HG03520 (cell line): ENCODE data around the gene ITGB3BP.
"Not testable (repeated sequence)": the region's sequence is repeated elsewhere in the genome, so short reads cannot be mapped to it uniquely, and the experiment has no call there.

Experiments
- ATAC-seq: cut with Tn5 transposase; IDR thresholded peaks from one replicate; pipeline ENCODE4 v1.9.1; 2021; ENCODE audit warnings: mild to moderate bottlenecking, moderate library complexity; ENCODE audit not compliant: unreplicated experiment

The ITGB3BP gene

GRCh38 chr1:63522891-63523728 lies at the start of gene ITGB3BP, which contains the start of gene EFCAB7:
Gene ITGB3BP, minus strand, starts transcription at chr1:63523225. Its CDS starts 92 bp downstream, at chr1:63523133.
Gene EFCAB7, plus strand, starts transcription at chr1:63523525. Its CDS starts 2,048 bp downstream, at chr1:63525573.
- ATAC-seq = peak; percentile 83

GRCh38 chr1:63572686-63573085 lies 49.7 kb upstream of the ITGB3BP start:
- not testable (repeated sequence) for ATAC-seq

- ATAC-seq = no peak
These were observed 46.8 kb upstream of the ITGB3BP start for GRCh38 chr1:63569640-63570316.

- no peak for ATAC-seq
These were observed 46.0 kb upstream of the ITGB3BP start for GRCh38 chr1:63569068-63569467.

- no peak for ATAC-seq
These were observed 40.7 kb upstream of the ITGB3BP start for GRCh38 chr1:63563745-63564144.

- ATAC-seq = no peak
These were observed 36.3 kb upstream of the ITGB3BP start for GRCh38 chr1:63559357-63559756.

- no peak for ATAC-seq
These were observed 34.5 kb upstream of the ITGB3BP start for GRCh38 chr1:63557365-63557987.

GRCh38 chr1:63555480-63555879 lies 32.5 kb upstream of the ITGB3BP start:
- no peak for ATAC-seq

- ATAC-seq = no peak
These were observed 25.9 kb upstream of the ITGB3BP start for GRCh38 chr1:63548877-63549276.

- ATAC-seq = no peak
These were observed 25.3 kb upstream of the ITGB3BP start for GRCh38 chr1:63548303-63548702.

GRCh38 chr1:63547621-63548294 lies 24.7 kb upstream of the ITGB3BP start:
- ATAC-seq = no peak

GRCh38 chr1:63545780-63546179 lies 22.8 kb upstream of the ITGB3BP start:
- ATAC-seq = no peak

- no peak for ATAC-seq
These were observed 14.9 kb upstream of the ITGB3BP start for GRCh38 chr1:63537940-63538339.

- no peak for ATAC-seq
These were observed 14.0 kb upstream of the ITGB3BP start for GRCh38 chr1:63537006-63537405.

GRCh38 chr1:63534406-63534805 lies 11.4 kb upstream of the ITGB3BP start:
- ATAC-seq = no peak

- no peak for ATAC-seq
These were observed 10.9 kb upstream of the ITGB3BP start for GRCh38 chr1:63533931-63534330.

GRCh38 chr1:63532727-63533126 lies 9.7 kb upstream of the ITGB3BP start:
- ATAC-seq = no peak

GRCh38 chr1:63524201-63524600 lies 1.2 kb upstream of the ITGB3BP start:
- ATAC-seq = no peak

- peak; percentile 14 for ATAC-seq
These were observed 713 bp upstream of the ITGB3BP start for GRCh38 chr1:63523738-63524137.

GRCh38 chr1:63516629-63517028 lies 6.4 kb downstream of the ITGB3BP start:
- ATAC-seq = no peak

- no peak for ATAC-seq
These were observed 10.4 kb downstream of the ITGB3BP start for GRCh38 chr1:63512584-63512983.
